SKM-1 (cell line): ENCODE measurements around the gene ATXN8OS.
"Not testable (repeated sequence)": the region's sequence is repeated elsewhere in the genome, so short reads cannot be mapped to it uniquely, and the experiment has no call there.

Source experiments
- DNase-seq: peaks from one replicate; lab custom pipeline; 2025; ENCODE audit not compliant: unreplicated experiment; lab: John Stamatoyannopoulos, UW

ATXN8OS gene

GRCh38 chr13:70107498-70108281, at the start of gene ATXN8OS:
Gene ATXN8OS, plus strand, starts transcription at chr13:70107826.
- DNase-seq = no peak

- no peak for DNase-seq
Observed at GRCh38 chr13:70080012-70080411, 27.6 kb upstream of the ATXN8OS start.

DNA sequence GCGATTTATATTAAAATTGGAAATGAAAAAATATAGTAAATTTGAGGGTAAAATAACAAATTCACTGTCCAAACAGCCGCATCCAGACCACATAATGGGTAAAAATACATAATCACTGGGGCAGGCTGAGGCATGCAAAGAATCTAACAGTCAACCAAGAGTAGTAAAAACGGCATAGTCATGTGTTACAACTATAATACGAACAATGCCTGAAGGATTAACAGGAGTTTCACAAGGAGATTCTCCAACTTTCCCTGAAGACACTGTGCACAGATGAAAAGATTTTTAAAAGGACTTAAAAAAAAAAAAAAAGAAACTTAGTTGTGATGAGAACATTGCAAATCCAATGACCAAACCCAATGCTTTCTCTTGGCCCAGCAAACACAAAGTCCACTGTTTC, 20.4 kb upstream of the ATXN8OS start:
- DNase-seq = no peak

DNA sequence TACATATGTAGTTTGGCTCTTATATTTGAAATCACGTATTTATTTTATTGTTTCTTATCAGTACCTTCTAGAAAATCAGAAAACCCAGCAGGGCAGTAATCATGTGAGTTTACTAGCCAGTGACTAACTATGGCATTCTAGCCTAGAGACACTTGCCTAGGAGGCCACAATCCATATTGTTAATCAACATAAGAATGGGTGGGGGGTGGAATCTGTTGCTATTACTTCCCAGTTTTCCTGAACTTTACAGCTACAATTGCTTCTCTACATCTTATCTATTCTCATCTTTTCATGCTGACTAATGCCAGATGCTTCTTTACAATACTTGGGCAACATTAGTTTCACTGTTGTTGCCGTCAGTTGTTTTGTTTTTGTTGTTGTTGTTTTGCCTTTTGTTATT, 18.7 kb upstream of the ATXN8OS start:
- no peak for DNase-seq

GRCh38 chr13:70090036-70090723, 17.4 kb upstream of the ATXN8OS start:
- DNase-seq = no peak

- no peak for DNase-seq
Observed at GRCh38 chr13:70098669-70099068, 9.0 kb upstream of the ATXN8OS start.

GRCh38 chr13:70104481-70104880, 3.1 kb upstream of the ATXN8OS start:
- no peak for DNase-seq

- DNase-seq = no peak
Observed at GRCh38 chr13:70107125-70107497, 515 bp upstream of the ATXN8OS start.

DNA sequence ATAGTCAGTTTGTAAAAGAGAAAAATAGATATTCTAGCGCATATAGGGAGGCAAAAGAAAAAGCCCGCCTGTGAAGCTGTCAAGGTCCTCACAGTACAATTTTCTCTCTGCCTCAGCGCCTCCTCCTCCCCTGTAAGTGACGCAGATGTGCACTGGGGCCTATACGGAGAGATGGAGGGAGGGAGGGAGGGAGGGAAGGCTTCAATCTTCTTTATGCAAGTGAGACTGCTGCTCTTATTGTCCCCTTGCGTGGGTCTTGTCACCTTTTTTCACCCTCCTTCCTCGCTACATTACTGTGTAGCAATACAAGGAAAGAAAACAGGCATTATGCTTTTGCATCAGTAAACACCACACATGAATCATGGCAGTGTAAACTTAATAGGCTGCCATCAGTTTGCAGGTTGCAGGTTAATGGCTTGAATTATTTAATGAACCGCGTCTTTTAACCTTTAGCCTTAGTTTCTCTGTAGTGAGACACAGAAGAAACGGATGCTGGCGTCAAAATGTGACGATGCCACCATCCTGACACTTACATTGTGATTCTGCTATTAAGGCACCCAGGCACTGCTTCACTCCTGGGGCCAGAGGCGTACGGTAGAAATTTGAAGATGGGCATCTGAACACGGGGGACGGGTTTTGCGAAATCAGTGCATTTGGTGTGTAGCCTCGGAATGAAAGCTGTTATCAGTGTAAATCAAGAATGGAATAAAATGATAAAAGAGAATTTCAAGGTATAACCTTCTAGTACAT, 905 bp downstream of the ATXN8OS start, which contains the start of gene KLHL1:
Gene KLHL1 (minus strand): TSS at position 97 of the 750 bp plus-strand sequence. CDS start 753 bp downstream, outside the sequence.
- DNase-seq = no peak

DNA sequence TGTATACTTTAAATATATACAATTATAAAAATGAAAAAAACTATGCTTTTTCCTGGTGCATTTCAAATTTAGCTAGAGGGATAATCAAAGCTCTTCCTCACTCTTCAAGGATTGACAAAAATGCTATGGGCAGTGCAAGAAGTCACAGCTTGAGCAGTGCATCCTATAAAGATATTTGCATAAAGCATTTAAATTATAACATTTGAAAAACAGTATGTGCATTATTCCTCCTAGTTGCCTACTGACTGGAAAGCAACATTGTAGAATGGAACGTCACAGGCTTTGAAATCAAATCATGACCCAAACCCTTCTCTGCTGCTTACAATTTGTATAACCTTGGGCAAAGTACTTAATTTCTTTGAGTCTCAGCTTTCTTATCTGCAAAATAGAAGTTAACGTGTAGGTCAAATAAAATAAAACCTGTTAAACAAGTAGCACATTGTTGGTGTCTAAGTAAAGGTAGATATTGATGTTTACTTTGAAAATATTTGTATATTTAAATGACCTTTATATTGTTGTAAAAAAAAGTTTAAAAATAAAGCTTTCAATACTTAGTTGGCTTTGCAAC, 9.8 kb downstream of the ATXN8OS start:
- no peak for DNase-seq

GRCh38 chr13:70125693-70126092, 18.1 kb downstream of the ATXN8OS start:
- no peak for DNase-seq

GRCh38 chr13:70128098-70128497, 20.5 kb downstream of the ATXN8OS start:
- DNase-seq = no peak

DNA sequence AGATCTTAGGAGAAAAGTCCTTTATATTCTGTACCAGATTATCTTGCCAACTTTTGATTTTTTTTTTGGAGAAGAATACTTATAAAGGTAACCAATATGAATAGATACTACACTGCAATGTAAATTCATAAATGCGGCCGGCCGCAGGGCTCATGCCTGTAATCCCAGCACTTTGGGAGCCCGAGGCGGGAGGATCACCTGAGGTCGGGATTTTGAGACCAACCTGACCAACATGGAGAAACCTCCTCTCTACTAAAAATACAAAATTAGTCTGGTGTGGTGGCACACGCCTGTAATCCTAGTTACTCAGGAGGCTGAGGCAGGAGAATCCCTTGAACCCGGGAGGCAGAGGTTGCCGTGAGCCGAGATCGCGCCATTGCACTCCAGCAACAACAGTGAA, 35.0 kb downstream of the ATXN8OS start:
- DNase-seq = not testable (repeated sequence)

GRCh38 chr13:70162141-70162540, 54.5 kb downstream of the ATXN8OS start:
- DNase-seq = no peak

DNA sequence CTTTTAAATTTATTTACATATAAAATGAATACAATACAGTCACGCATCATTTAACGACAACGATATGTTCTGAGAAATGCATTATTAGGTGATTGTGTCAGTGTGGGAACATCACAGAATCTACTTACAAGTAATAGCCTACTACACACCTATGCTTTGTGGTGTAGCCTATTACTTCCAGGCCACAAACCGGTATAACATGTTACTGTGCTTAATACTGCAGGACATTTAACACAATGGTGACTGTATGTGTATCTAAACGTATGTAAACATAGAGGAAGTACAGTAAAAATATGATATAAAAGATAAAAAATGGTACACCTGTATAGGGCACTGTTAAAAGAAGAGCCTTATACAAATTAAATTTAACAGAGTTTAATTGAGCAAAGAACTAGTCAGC, 63.1 kb downstream of the ATXN8OS start:
- DNase-seq = no peak

DNA sequence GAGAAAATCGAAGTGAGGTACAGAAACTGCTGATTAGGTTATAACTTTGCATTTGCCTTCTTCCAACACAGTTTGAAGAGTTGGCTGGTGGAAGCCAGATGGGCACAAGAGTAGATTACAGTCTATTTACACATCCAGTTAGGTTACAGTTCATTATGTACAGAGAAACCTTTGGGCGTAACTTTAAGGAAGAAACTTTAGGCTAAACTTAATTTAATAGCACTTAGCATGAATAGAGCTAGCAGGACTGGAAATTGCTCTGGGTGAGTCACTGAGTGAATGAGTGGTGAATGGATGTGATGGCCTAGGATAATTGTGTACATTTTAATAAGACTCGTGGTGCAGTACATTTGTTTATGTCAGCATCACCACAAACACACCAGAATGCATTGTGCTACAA, 63.5 kb downstream of the ATXN8OS start:
- no peak for DNase-seq

DNA sequence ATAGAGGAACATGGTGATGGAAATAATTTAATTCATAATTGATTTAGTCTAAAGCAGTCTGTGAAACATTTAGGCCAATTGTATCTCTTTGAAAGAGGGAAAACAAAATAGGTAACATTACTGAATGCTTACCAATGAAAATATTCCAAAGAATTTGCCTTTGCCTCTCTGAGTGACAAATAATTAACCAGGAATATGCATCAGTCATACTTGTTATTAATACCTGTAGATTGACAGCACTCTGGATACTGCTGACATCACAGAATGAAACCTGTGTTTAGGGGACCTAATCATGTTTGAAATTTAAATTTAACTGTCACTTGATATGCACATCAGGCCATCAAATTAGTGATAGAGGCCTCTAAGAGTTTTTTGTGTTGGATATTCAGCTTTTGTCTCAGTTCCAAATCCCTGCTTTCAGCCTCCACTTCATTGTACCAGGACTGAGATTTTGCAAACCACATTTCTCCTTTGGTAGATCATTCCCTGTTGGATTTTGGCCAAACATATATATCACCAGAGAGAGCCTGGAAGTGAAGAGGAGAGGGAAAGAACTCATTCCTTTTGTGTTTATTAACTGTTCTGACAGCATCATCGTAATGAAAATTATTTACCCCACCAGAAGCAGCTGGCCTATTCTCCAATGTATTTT, 65.4 kb downstream of the ATXN8OS start:
- no peak for DNase-seq

DNA sequence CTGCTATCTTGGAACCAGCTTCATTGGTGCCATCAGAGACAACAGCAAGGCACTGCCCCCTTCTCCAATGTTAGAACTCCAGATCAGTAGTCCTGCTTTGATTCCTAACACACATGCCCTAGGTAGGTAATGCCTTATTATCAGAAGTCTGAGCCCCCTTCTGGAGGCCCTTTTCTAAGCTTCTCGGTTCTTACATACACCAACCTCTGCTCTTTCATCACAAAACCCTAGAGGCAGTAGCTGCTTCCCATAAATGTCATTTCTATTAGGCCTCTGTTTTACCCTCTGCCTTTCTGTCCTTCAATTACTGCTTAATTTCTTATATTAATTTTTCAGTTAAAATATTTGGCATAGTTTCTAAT, 66.0 kb downstream of the ATXN8OS start:
- DNase-seq = no peak

GRCh38 chr13:70178346-70178745, 70.7 kb downstream of the ATXN8OS start:
- no peak for DNase-seq
